AG04450 (cell line): ENCODE data around the gene MARK2. TPM values are rescaled to one million over a fixed set of nuclear protein-coding genes. Genes with fewer than 3 reads are reported as not detected.

Experiments
- CTCF ChIA-PET: fragments of 300-600, 350-600 bp; formaldehyde crosslinking; extraction: SDS; loops from one replicate; lab custom pipeline; 2022; ENCODE audit warnings: antibody characterized with exemption, inconsistent platforms; lab: Charles Lee
- POLR2A ChIA-PET: fragments of 350-600 bp; formaldehyde crosslinking; extraction: SDS; loops from one replicate; lab custom pipeline; 2021; ENCODE audit warnings: antibody characterized with exemption, inconsistent platforms; lab: Yijun Ruan, JAX
- DNase-seq: peaks from one replicate; pipeline ENCODE4 v3.0.0-alpha.2; 2011; ENCODE audit warnings: low read depth, low spot score
- H3K27ac ChIP-seq: one replicate; pipeline ENCODE4 v1.5.1; 2012; ENCODE audit warnings: low read depth, low read length, control low read depth
- H3K27me3 ChIP-seq: one replicate; pipeline ENCODE4 v1.6.0; 2012; ENCODE audit warnings: low read length; ENCODE audit not compliant: control insufficient read depth, insufficient read depth
- H3K4me3 ChIP-seq: 2 replicates; pipeline ENCODE4 v1.5.1; 2011; ENCODE audit warnings: mild to moderate bottlenecking, low read depth, low read length, control low read depth
- H3K9me3 ChIP-seq: 2 replicates; pipeline ENCODE4 v1.5.1; 2012; ENCODE audit warnings: low read length; ENCODE audit not compliant: control insufficient read depth, insufficient read depth
- CTCF ChIP-seq: IDR thresholded peaks from 2 replicates; pipeline ENCODE4 v1.5.1; 2011; ENCODE audit warnings: low read depth, low read length, control low read depth, inconsistent platforms
- polyA plus RNA-seq: library from polyadenylated mRNA; depleted of rRNA; stranded (reverse); fragments of >200 nt; gene quantifications from 2 replicates; pipeline ENCODE4 v1.2.3, GENCODE V29; 2011

Gene MARK2
- polyA plus RNA-seq, 1 experiment = 16.5 TPM

GRCh38 chr11:63942803-63943202 is 103.9 kb downstream of the MARK2 start:
- POLR2A ChIA-PET = no interaction called here
- CTCF ChIA-PET = interaction anchor here (8.2 kb wide), 1 partner anchor 107 kb away, joined by 256 read pairs; the partner anchor contains the start of gene MARK2

GRCh38 chr11:63944987-63945386 is 106.1 kb downstream of the MARK2 start:
- no peak for TF ChIP-seq CTCF
- Histone ChIP-seq H3K27me3 (no peaks in the 10 kb centered on the region), H3K27ac (no peak overlapping the region), H3K4me3 (no peak overlapping the region), H3K9me3 (no peaks in the 10 kb centered on the region)
- no peak for DNase-seq
- ChIA-PET CTCF (interaction anchor here (0.6 to 8.2 kb wide), 21 partner anchors 10 to 466 kb away, joined by 3 to 256 read pairs (median 5); partner anchors contain the start of genes MARK2 and RCOR2), POLR2A (interaction anchor here (0.5 kb wide), 1 partner anchor 107 kb away, joined by 6 read pairs; no protein-coding TSS in a partner anchor)

More at GRCh38 chr11:63942803-63943202, 103.9 kb downstream of the MARK2 start:
- DNase-seq = no peak
- no peak overlapping the region for H3K27ac ChIP-seq
- TF ChIP-seq CTCF = no peak
- no peaks in the 10 kb centered on the region for H3K27me3 ChIP-seq
- H3K4me3 ChIP-seq = no peak overlapping the region
- H3K9me3 ChIP-seq = no peaks in the 10 kb centered on the region; the same call in 1 of the 2 replicates

- TF ChIP-seq CTCF = peak; percentile 69
- DNase-seq = peak; percentile 27
- ChIA-PET POLR2A (interaction anchor here (0.5 to 1.0 kb wide), 5 partner anchors 28 to 175 kb away, joined by 3 to 6 read pairs (median 4); partner anchors contain the start of gene RCOR2), CTCF (interaction anchor here (0.5 to 8.2 kb wide), 36 partner anchors 10 to 467 kb away, joined by 3 to 256 read pairs (median 5); partner anchors contain the start of genes MARK2, RCOR2 and ZFTA)
- H3K9me3 ChIP-seq = no peaks in the 10 kb centered on the region
- no peaks in the 10 kb centered on the region for H3K27me3 ChIP-seq
- H3K4me3 ChIP-seq = no peak overlapping the region
- peak overlapping the region; percentile 21 for H3K27ac ChIP-seq
These were observed 106.7 kb downstream of the MARK2 start for GRCh38 chr11:63945477-63946163.

- no peak for TF ChIP-seq CTCF
- no peak for DNase-seq
These were observed 113.0 kb downstream of the MARK2 start for GRCh38 chr11:63951779-63952536.

More at GRCh38 chr11:63951779-63952536, 113.0 kb downstream of the MARK2 start:
- Histone ChIP-seq H3K27ac (no peak overlapping the region), H3K4me3 (no peak overlapping the region), H3K27me3 (no peaks in the 10 kb centered on the region), H3K9me3 (no peaks in the 10 kb centered on the region)
- ChIA-PET CTCF (interaction anchor here (0.6 to 3.6 kb wide), 2 partner anchors 115 to 130 kb away, joined by 3 to 18 read pairs; no protein-coding TSS in a partner anchor), POLR2A (no interaction called here)
